ENCODE data around the gene TUB.

DNA sequence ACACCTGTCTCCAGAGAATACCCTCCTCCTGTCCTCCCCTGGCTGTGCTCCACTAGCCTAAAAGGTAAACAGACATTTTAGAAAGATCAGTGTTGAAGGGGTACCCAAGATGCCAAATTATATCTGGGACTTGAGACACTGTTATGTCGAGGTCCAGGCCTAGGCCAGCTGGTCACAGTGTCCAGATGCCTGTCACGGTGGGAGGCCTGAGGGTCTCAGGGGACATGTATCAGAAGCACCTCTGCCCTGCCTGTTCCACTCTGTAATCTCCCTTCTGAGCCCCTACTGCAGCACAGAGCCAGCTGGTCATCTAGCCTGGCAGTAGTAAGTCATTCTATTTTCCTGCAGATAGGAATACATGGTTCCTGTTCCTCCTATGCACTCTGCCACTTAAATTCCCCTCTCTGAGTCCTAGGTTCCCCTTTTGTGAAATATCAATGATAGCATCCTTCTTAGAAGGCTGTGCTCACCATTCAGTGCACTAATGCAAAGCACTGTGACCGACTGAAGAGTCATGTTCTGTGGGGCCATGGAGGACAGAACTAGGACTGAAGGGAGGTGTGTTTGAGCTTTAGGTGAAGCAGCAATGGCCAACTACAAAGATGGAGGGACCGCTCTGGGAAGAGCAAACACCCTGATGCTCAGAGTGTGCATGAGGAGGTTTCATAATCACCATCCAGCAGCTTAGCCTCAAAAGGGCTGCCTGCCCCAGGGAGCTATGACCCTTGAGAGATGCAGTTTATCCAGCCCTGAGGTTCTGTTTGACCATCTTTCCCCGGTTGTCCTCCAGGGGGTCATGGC, 44.8 kb upstream of the TUB start:
- TF ChIP-seq TAF1 (IDR thresholded peaks at IDR 0.05; ENCODE audit: borderline replicate concordance, insufficient read depth, low read length) (no peak), POLR2AphosphoS5 (IDR thresholded peaks at IDR 0.05; ENCODE audit: low read depth, low read length) (no peak)

Data from PFSK-1 (cell line).